ENCODE results near the gene ZFP36L1.

Gene ZFP36L1

GRCh38 chr14:68793734-68794129, 865 bp upstream of the ZFP36L1 start:
- ATAC-seq: no peak
- TF ChIP-seq ZC3H10 (CRISPR knock-in tag; IDR thresholded peaks at IDR 0.05) (no peak), ZNF70 (CRISPR knock-in tag; IDR thresholded peaks at IDR 0.05) (no peak), CSDC2 (CRISPR knock-in tag; IDR thresholded peaks at IDR 0.05) (no peak), OSR1 (CRISPR knock-in tag; IDR thresholded peaks at IDR 0.05) (no peak), ESRRG (CRISPR knock-in tag; IDR thresholded peaks at IDR 0.05) (no peak), GLIS3 (CRISPR knock-in tag; IDR thresholded peaks at IDR 0.05) (no peak), ZFP3 (CRISPR knock-in tag; IDR thresholded peaks at IDR 0.05) (no peak), CREB5 (CRISPR knock-in tag; IDR thresholded peaks at IDR 0.05; ENCODE audit: low read depth) (no peak), BACH2 (CRISPR knock-in tag; IDR thresholded peaks at IDR 0.05; ENCODE audit: borderline replicate concordance) (no peak), TSHZ2 (CRISPR knock-in tag; IDR thresholded peaks at IDR 0.05) (no peak), ARNTL (CRISPR knock-in tag; IDR thresholded peaks at IDR 0.05; ENCODE audit: borderline replicate concordance, low read depth) (no peak), PATZ1 (CRISPR knock-in tag; IDR thresholded peaks at IDR 0.05; ENCODE audit: borderline replicate concordance) (no peak), ZFP30 (CRISPR knock-in tag; IDR thresholded peaks at IDR 0.05) (no peak)

- ATAC-seq: no peak
- TF ChIP-seq ESRRG (CRISPR knock-in tag; IDR thresholded peaks at IDR 0.05) (no peak), TOX (CRISPR knock-in tag; IDR thresholded peaks at IDR 0.05; ENCODE audit: borderline replicate concordance) (no peak), CSRNP3 (CRISPR knock-in tag; IDR thresholded peaks at IDR 0.05) (no peak), RARB (CRISPR knock-in tag; IDR thresholded peaks at IDR 0.05) (no peak)
Observed at GRCh38 chr14:68792678-68792978, 239 bp downstream of the ZFP36L1 start.

GRCh38 chr14:68791902-68792677, 777 bp downstream of the ZFP36L1 start:
- ATAC-seq: no peak
- no peak for TF ChIP-seq GLIS3 (CRISPR knock-in tag; IDR thresholded peaks at IDR 0.05)
- no peak for TF ChIP-seq PPARA (CRISPR knock-in tag; IDR thresholded peaks at IDR 0.05; ENCODE audit: borderline replicate concordance)
- no peak for TF ChIP-seq ZNF8 (CRISPR knock-in tag; IDR thresholded peaks at IDR 0.05)
- TF ChIP-seq ISL1 (CRISPR knock-in tag; IDR thresholded peaks at IDR 0.05): no peak
- TF ChIP-seq SNAI2 (CRISPR knock-in tag; IDR thresholded peaks at IDR 0.05): no peak
- TF ChIP-seq ZC3H10 (CRISPR knock-in tag; IDR thresholded peaks at IDR 0.05): no peak
- no peak for TF ChIP-seq OSR1 (CRISPR knock-in tag; IDR thresholded peaks at IDR 0.05)

- TF ChIP-seq PATZ1 (CRISPR knock-in tag; IDR thresholded peaks at IDR 0.05; ENCODE audit: borderline replicate concordance): no peak
- no peak for TF ChIP-seq ZNF70 (CRISPR knock-in tag; IDR thresholded peaks at IDR 0.05)
- TF ChIP-seq TSHZ2 (CRISPR knock-in tag; IDR thresholded peaks at IDR 0.05): no peak
- no peak for TF ChIP-seq TCF4 (CRISPR knock-in tag; IDR thresholded peaks at IDR 0.05; ENCODE audit: borderline replicate concordance)
- no peak for TF ChIP-seq CSDC2 (CRISPR knock-in tag; IDR thresholded peaks at IDR 0.05)
- TF ChIP-seq ISL1 (CRISPR knock-in tag; IDR thresholded peaks at IDR 0.05): no peak
- no peak for TF ChIP-seq ZNF8 (CRISPR knock-in tag; IDR thresholded peaks at IDR 0.05)
- no peak for TF ChIP-seq OSR1 (CRISPR knock-in tag; IDR thresholded peaks at IDR 0.05)
- TF ChIP-seq ARNTL (CRISPR knock-in tag; IDR thresholded peaks at IDR 0.05; ENCODE audit: borderline replicate concordance, low read depth): no peak
- no peak for TF ChIP-seq PPARA (CRISPR knock-in tag; IDR thresholded peaks at IDR 0.05; ENCODE audit: borderline replicate concordance)
- ATAC-seq: no peak
Observed at GRCh38 chr14:68791078-68791901, 1.6 kb downstream of the ZFP36L1 start.

Measured in SK-N-SH treated with all-trans-retinoic acid at 6 μM for 48 hours (cell line).